GM19463 (cell line): ENCODE data around the gene CALB2.

Experiments used
- ATAC-seq: cut with Tn5 transposase; IDR thresholded peaks from one replicate; pipeline ENCODE4 v1.9.1; 2021; ENCODE audit warnings: mild to moderate bottlenecking, moderate library complexity; ENCODE audit not compliant: unreplicated experiment

CALB2 gene

GRCh38 chr16:71424626-71425025, 66.1 kb downstream of the CALB2 start:
- ATAC-seq: no peak

GRCh38 chr16:71425746-71426068, 67.2 kb downstream of the CALB2 start:
- ATAC-seq: no peak

- no peak for ATAC-seq
These were observed 67.8 kb downstream of the CALB2 start for GRCh38 chr16:71426069-71426879.

GRCh38 chr16:71426880-71427615, 68.5 kb downstream of the CALB2 start:
- no peak for ATAC-seq

GRCh38 chr16:71428385-71428784, 69.9 kb downstream of the CALB2 start:
- no peak for ATAC-seq

GRCh38 chr16:71428883-71429282, 70.4 kb downstream of the CALB2 start:
- no peak for ATAC-seq

GRCh38 chr16:71429581-71429980, 71.1 kb downstream of the CALB2 start:
- ATAC-seq: no peak

- no peak for ATAC-seq
These were observed 72.2 kb downstream of the CALB2 start for GRCh38 chr16:71430744-71431143.

- ATAC-seq: no peak
These were observed 72.7 kb downstream of the CALB2 start for GRCh38 chr16:71431176-71431575.

GRCh38 chr16:71431991-71432390, 73.5 kb downstream of the CALB2 start:
- ATAC-seq: no peak

GRCh38 chr16:71432906-71433305, 74.4 kb downstream of the CALB2 start:
- no peak for ATAC-seq

GRCh38 chr16:71436473-71436872, 78.0 kb downstream of the CALB2 start:
- no peak for ATAC-seq

- ATAC-seq: no peak
These were observed 81.0 kb downstream of the CALB2 start for GRCh38 chr16:71439523-71439922.
